AG08396 (cell line): ENCODE measurements around the gene GRID2.

Experiments used
- DNase-seq: peaks from one replicate; pipeline ENCODE4 v3.0.0; 2012; ENCODE audit warnings: low spot score, mixed read lengths

The GRID2 gene

DNA sequence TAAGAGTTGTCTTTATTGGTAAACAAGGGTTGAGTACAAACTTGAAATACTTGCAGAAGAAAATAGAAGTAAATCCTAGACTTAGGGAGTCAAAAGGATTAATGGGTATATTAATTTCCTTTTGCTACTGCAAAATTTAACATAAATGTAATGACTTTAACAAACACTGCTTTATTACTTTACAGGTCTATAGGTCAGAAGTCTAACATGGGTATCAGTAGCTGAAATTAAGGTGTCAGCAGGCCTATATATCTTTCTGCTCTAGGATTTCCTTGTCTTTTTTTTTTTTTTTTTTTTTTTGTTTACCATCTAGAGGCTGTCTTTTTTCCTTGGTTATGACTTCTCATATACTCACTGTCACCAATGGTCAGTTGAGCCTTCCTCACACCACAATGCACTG is 220.4 kb downstream of the GRID2 start:
- no peak for DNase-seq

DNA sequence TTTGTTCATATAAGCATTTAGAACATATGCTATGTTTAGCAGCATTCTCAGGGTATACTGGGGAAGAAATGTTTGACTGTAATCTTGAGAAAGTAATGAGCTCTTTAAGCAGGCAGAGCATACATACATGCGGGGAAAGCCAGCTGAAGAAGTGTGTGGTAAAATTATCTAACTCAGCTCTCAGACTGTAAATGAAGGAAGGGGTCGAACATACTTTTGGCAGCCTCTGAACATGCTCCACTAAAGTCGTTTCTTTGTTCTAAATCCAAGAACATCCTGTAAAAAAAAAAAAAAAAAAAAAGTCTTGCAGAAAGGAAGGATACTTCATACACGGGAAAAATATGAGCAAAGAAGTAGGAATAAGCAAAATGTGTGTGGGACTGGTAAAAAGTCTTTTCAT is 224.8 kb downstream of the GRID2 start:
- no peak for DNase-seq

- no peak for DNase-seq
Observed at GRCh38 chr4:92529510-92529909, 225.7 kb downstream of the GRID2 start.

GRCh38 chr4:92535599-92535998 is 231.8 kb downstream of the GRID2 start:
- DNase-seq, result no peak

DNA sequence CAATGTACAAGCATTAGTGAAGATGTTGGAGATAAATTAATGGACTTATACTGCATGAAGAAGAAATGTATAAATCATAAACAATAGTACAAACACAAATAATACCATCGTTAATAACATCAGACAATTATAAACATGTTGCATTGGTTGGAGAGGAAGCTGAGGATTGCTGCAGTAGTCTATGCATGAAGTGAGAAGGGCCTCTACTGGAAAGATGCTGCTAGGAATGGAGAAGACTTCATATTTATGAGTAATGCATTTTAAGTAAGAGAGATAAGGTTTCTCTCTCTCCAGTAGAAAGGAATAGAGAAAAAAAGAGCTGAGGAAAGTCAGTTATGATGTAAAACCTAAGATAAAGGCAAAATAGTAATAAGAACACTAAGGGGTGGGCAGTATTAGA is 247.8 kb downstream of the GRID2 start:
- no peak for DNase-seq

- no peak for DNase-seq
Observed at GRCh38 chr4:92566269-92566668, 262.5 kb downstream of the GRID2 start.

DNA sequence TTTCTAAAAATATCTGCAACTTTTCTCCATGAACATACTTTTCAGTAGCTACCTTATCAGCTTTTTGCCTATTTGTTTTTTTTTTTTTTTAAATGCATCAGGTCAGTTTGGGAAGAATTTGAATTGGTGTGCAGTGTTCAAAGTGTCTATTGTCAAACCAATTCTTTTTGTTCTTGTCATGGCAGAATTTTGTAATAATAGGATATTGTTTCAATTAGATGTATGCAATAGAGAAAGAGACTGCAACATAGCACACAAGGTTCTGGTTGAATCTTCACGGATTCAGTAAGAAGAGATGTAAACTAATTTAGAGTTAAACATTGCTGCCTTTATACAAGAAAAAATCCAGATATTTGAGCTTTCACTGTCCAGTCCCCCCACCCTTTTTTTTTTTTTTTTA is 277.1 kb downstream of the GRID2 start:
- no peak for DNase-seq

DNA sequence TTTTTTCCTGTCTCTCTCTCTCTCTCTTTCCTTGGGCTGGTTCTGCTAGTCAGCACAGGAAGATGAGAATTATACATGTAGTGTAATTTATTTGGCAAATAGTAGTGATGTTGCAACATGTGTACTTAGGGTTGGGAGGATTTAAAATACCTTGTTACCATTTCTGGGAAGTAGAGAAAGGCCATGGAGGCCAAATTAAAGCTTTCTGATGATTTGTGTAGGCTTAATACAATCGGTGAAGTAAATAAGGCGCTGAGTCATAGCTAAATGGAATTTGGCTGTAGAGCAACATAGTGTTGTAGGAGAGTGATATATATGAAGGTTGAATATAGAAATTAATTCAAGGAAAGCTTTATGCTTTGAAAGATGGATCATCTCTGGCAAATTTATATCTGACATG is 295.3 kb downstream of the GRID2 start:
- no peak for DNase-seq

- no peak for DNase-seq
Observed at GRCh38 chr4:92600638-92601037, 296.9 kb downstream of the GRID2 start.

DNA sequence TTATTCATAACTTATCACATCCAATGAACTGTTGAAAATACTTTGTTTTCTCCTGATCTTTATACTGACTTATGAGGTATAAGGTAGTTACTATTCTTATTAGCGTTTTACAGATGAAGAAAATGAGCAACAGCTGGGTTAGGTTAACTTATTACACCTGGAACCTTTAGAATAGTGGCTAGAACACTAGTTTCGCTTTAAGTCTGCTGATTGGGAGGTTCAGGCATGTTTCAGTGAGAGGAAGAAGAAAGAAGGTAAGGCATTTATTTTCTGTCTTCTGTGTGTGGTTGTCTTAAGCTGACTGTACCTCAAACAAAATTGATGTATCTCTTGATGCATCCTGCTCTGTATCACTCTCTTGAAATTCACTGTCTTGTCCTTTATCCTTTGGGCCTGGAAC is 302.5 kb downstream of the GRID2 start:
- no peak for DNase-seq

DNA sequence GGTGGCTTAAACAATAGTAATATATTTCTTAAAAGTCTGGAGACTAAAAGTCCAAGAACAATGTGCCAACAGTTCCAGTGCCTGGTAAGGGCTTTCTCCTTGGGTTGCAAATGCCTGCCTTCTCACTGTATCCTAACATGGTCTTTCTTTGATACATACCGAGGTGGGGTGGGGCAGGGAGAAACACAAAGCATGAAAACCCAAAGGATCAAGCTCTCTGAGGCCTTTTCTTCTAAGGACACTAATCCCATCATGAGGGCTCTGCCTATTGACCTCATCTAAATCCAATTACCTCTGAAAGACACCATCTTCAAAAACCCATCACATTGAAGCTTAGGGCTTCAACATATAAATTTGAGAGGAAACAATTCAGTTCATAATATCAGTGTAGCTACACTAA is 311.3 kb downstream of the GRID2 start:
- DNase-seq, result no peak

DNA sequence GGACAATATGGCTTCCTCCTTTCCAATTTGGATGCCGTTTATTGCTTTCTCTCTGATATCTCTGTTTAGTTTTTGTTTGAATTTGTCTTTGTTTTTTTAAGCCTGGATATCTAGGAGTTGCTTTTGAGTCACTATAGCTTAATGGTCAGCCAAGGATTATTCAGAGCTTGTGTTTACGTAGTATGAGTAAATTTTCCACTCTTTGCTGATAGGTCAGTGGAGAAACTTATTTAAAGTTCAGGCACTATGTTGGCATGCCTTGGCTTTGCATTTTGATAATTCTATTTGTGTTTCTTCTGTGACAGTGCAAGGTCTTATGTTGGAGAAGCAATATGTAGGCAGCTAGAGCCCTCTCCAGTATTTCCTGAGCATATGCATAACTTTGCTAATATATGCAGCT is 315.2 kb downstream of the GRID2 start:
- DNase-seq, result no peak

GRCh38 chr4:92629302-92629701 is 325.5 kb downstream of the GRID2 start:
- DNase-seq, result no peak

- no peak for DNase-seq
Observed at GRCh38 chr4:92634882-92635281, 331.1 kb downstream of the GRID2 start.

GRCh38 chr4:92636038-92636806 is 332.5 kb downstream of the GRID2 start:
- no peak for DNase-seq

GRCh38 chr4:92641409-92641808 is 337.6 kb downstream of the GRID2 start:
- DNase-seq, result no peak

- DNase-seq, result no peak
Observed at GRCh38 chr4:92646826-92647225, 343.1 kb downstream of the GRID2 start.

GRCh38 chr4:92651536-92651935 is 347.8 kb downstream of the GRID2 start:
- DNase-seq, result no peak

GRCh38 chr4:92654084-92654483 is 350.3 kb downstream of the GRID2 start:
- DNase-seq, result no peak

DNA sequence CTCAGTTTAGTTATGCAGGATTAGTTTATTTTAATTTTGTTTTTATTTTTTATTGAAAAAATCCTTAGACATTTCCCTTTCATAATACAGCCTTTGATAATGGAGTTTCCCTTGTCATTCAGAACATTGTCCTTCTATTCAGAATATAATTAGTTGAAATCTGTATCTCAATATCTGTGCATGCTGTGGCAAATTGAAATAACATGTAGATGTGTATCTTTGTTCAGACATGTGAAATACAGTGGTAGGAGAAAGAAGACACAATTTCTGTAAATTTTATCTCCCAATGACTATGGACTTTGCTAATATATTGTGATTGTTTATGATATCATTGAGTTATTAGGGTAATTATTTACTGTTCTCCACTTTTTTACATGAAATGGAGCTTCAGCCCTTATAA is 353.9 kb downstream of the GRID2 start:
- DNase-seq, result no peak

DNA sequence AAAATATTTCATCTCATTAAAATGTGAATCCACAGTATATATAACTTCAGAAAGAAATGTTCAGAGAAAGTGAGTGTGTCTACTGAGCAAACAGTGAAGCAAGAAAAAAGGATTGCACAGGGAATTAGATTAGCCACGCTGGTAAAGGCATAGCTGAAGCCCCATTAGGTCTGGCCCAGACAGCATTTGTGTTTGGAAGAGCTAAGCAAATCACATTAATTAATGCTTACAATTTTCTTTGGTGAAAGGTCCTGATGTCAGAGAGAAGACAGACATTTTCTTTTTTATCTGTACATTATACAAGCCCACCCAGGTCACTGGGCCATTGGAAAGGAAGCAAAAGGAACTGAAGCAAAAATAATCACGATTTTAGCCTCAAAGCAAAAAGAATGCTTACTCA is 354.6 kb downstream of the GRID2 start:
- DNase-seq, result no peak

- DNase-seq, result no peak
Observed at GRCh38 chr4:92677805-92678204, 374.0 kb downstream of the GRID2 start.

GRCh38 chr4:92678292-92678691 is 374.5 kb downstream of the GRID2 start:
- DNase-seq, result no peak

GRCh38 chr4:92679149-92679548 is 375.4 kb downstream of the GRID2 start:
- no peak for DNase-seq
